GM12801 (cell line): ENCODE results near the gene LUZP2.

Source experiments
- TF ChIP-seq, protein P1 (sequence below): IDR thresholded peaks from one replicate; pipeline ENCODE4 v1.5.1; 2011; ENCODE audit warnings: control low read depth; ENCODE audit not compliant: insufficient read length; ENCODE audit errors: extremely low read depth

LUZP2 gene

DNA sequence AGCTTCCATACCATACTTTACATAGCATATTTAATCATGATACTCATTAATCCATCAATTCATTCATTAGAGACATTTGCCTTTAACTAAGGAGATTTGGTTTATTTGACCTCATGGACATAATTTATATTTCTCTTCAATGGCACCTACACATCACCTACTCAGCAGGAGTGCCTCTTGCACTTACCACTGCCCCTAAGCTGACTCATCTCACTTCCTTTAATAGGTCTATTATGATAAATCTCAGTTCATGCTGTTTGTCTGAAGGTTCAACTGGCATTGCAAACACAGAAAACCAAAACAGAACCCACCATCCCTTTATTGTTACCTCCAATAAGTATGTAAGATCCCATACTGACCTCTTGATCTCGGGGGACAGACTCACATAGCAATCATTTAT lies 186.7 kb downstream of the LUZP2 start:
- TF ChIP-seq, protein P1, sequence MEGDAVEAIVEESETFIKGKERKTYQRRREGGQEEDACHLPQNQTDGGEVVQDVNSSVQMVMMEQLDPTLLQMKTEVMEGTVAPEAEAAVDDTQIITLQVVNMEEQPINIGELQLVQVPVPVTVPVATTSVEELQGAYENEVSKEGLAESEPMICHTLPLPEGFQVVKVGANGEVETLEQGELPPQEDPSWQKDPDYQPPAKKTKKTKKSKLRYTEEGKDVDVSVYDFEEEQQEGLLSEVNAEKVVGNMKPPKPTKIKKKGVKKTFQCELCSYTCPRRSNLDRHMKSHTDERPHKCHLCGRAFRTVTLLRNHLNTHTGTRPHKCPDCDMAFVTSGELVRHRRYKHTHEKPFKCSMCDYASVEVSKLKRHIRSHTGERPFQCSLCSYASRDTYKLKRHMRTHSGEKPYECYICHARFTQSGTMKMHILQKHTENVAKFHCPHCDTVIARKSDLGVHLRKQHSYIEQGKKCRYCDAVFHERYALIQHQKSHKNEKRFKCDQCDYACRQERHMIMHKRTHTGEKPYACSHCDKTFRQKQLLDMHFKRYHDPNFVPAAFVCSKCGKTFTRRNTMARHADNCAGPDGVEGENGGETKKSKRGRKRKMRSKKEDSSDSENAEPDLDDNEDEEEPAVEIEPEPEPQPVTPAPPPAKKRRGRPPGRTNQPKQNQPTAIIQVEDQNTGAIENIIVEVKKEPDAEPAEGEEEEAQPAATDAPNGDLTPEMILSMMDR, result no peak

DNA sequence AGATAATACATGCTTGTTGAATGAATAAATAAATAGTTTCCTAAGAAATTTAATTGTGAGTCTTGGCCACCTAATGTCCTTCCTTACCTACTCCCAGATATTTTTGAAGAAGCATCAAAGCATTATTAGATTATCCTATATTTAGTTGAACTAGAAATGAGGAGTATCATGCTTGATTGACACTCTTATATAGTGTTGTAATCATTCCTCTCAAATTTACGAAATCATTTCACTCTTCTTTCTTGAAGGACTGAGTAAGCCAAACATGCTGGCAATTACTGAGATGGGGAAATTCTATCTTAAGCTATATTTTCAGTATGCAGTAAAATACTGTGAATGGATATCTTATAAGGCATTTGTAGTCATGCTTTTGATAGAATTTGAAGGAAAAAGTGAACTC lies 189.0 kb downstream of the LUZP2 start:
- TF ChIP-seq, protein P1, result no peak

DNA sequence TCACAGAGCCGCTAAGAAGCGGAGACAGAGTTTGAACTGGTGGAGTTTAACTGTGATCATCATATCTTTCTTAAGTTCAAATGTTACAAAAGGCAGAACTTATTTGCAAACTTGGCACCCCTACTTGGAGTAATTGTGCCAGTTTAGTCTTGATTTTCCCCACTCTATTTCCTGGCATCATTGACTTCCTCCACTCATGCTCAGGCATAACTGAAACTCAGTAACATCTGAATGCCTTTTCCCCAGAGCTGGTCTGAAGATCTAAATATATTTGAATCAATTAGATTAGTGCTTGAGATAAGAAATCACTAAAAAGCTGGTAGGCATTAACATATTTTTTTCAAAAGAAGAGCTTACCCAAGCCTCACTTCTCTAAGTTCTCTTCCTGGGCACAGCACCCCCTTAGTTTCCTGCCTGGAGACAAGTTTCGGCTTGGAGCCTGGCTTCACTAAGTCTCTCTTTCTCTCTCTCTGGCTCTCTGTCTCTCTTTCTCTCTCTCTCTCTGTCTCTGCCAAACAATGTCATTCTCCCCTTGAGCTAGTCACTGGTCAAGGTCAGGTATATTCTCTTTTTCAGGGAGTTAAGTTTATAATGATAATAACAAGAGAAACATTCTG lies 190.8 kb downstream of the LUZP2 start:
- TF ChIP-seq, protein P1, result no peak

DNA sequence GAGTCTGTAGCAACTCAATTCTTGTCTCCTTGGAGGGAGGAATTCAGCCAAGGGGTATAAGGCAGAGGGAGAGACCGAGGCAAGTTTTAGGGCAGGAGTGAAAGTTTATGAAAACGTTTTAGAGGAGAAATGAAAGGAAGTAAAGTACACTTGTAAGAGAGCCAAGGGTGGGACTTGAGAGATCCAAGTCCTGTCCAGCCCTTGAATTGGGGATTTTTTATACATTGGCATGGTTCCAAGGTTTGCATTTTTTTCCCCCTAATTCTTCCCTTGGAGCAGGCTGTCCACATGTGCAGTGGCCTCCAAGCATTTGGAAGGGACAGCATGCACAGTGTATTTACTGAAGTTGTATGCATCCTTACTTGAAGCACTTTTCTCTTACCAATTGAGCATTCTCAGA lies 192.1 kb downstream of the LUZP2 start:
- TF ChIP-seq, protein P1, result no peak

DNA sequence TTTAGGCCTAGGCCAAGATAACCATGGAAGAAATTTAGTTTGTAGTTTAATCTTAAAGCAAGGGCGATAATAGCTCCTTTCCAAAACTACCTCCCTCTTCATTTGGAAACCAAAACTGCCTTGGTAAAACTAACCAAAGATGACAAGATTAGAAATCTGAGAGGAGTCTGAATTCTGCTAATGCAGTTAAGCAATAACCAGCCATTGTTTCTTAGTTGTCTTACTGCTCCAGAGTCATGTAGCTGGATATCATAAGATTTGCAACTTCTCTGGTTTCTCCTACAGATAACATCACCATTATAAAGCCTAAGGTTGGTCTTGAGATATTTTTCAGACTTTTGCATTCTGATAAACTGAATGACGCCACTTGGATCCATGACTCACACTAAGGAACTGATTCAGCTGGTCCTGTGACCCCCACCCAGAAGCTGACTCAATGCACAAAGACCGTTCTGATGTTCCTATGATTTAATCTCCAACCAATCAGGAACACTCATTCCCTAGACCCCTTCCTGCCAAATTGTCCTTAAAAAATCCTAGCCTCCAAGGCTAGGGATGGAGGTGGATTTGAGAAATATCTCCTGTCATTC lies 200.8 kb downstream of the LUZP2 start:
- TF ChIP-seq, protein P1, result no peak

DNA sequence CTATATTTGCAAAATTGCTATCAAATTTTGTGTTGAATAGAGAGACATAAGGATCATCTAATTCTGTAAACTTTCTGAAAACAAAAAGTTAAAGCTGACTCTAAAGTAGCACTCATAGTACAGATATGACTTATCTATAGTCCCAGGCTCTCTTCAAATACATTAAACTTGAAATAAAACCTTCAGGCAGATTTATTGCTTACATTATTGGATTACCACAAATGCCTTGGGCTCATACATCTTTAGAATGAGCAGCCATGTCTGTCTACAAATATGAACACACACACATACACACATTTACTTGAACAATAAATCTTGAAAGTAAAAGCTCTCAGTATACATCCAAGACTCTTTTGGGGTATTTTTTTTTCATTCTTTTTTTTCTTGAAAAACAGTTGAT lies 207.9 kb downstream of the LUZP2 start:
- TF ChIP-seq, protein P1, result no peak

DNA sequence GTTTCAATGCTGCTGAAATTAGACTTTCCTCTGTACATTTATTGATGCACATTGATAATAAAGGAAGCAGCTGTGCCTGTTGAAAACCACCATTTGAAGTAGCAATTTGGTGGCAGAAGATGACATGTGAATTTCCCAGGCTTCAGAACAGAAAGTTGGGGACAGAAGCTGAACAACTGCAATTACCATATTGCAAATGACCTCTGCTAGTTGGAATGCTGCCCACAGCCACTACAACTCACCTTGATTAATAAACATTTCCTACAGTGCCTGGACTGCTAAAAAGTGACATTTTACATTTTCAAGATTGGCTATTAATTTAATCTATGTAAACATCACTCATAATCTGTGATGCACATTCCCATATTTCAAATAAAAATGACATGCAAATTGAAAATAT lies 208.6 kb downstream of the LUZP2 start:
- TF ChIP-seq, protein P1, result no peak

DNA sequence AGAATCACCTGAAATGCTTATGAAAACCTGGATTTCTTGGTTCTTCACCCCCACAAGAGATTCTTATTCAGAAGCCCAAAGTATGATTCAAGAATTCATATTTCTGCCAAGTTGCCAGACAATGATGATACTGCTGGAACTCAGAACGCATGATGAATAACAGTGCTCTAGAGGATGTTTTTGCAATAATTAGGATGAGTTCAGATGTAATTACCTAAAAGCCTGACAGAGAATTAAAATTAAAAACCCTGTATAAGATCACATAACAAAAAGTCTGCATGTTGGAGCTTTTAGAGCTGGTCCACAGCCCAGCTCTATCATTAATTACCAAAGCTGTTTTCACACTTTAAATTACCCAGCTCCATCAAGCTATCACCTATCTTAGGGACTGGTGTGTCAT lies 211.8 kb downstream of the LUZP2 start:
- TF ChIP-seq, protein P1, result no peak
